ENCODE data around the gene NR1D1. TPM values are rescaled to one million over a fixed set of nuclear protein-coding genes. Genes with fewer than 3 reads are reported as not detected.

NR1D1 gene
- total and polyA plus RNA-seq, 2 of the 13 experiments (the other 11 are each of a cell fraction or from before 2014, with no cell fraction given), result 2.1 to 2.7 TPM

GRCh38 chr17:40121181-40122135 lies 21.1 kb upstream of the NR1D1 start, which contains the start of gene MSL1 (continued):
- TF ChIP-seq ZNF646 (CRISPR knock-in tag; IDR thresholded peaks at IDR 0.05) (no peak), RARA (CRISPR knock-in tag; IDR thresholded peaks at IDR 0.05) (no peak), GFI1 (CRISPR knock-in tag; IDR thresholded peaks at IDR 0.05; ENCODE audit: borderline replicate concordance) (no peak), KAT2B (IDR thresholded peaks at IDR 0.05; ENCODE audit: borderline replicate concordance, low read depth, low read length) (no peak), ZNF263 (CRISPR knock-in tag; IDR thresholded peaks at IDR 0.05) (no peak), CENPBD1 (CRISPR knock-in tag; IDR thresholded peaks at IDR 0.05; ENCODE audit: borderline replicate concordance, low read depth) (no peak), FOXM1 (CRISPR knock-in tag; IDR thresholded peaks at IDR 0.05) (no peak), REST (IDR thresholded peaks at IDR 0.05; ENCODE audit: borderline replicate concordance in 1 of 2, low read depth in 1 of 2, low read length in 2 of 2) (no peak), ZNF543 (CRISPR knock-in tag; IDR thresholded peaks at IDR 0.05) (no peak), FOSL1 (CRISPR knock-in tag; IDR thresholded peaks at IDR 0.05; ENCODE audit: borderline replicate concordance) (no peak), CEBPZ (IDR thresholded peaks at IDR 0.05; ENCODE audit: low read length) (no peak), PAF1 (CRISPR knock-in tag; IDR thresholded peaks at IDR 0.05) (no peak), RELA (CRISPR knock-in tag; IDR thresholded peaks at IDR 0.05) (no peak)
